WERI-Rb-1 (cell line): Measurements from ENCODE around the gene CNTD1.
"Not testable (repeated sequence)": the region's sequence is repeated elsewhere in the genome, so short reads cannot be mapped to it uniquely, and the experiment has no call there.

Experiments
- DNase-seq: peaks from one replicate; pipeline ENCODE4 v3.0.0-alpha.2; 2020
- H3K27ac ChIP-seq: fragments of 250-450 bp; sonication (Bioruptor Pico); 2 replicates; pipeline ENCODE4 v1.5.1; 2020; ENCODE audit warnings: mild to moderate bottlenecking, moderate library complexity
- H3K27me3 ChIP-seq: fragments of 250-450 bp; sonication (Bioruptor Pico); 2 replicates; pipeline ENCODE4 v1.5.1; 2021; ENCODE audit warnings: mild to moderate bottlenecking, low read depth, moderate library complexity; ENCODE audit not compliant: insufficient read depth, severe bottlenecking
- H3K36me3 ChIP-seq: fragments of 250-450 bp; sonication (Bioruptor Pico); 2 replicates; pipeline ENCODE4 v1.5.1; 2020; ENCODE audit warnings: mild to moderate bottlenecking, moderate library complexity
- H3K4me3 ChIP-seq: 2 replicates; pipeline ENCODE4 v1.5.1; 2011; ENCODE audit warnings: low read depth, mild to moderate bottlenecking, control low read depth, low read length
- H3K9me3 ChIP-seq: fragments of 250-450 bp; sonication (Bioruptor Pico); 2 replicates; pipeline ENCODE4 v1.5.1; 2021; ENCODE audit warnings: mild to moderate bottlenecking, moderate library complexity; ENCODE audit not compliant: severe bottlenecking
- TF ChIP-seq, protein P1 (sequence below): IDR thresholded peaks from 2 replicates; pipeline ENCODE4 v1.5.1; 2011; ENCODE audit warnings: low read depth, mild to moderate bottlenecking, control low read depth, inconsistent platforms, low read length

The CNTD1 gene

DNA sequence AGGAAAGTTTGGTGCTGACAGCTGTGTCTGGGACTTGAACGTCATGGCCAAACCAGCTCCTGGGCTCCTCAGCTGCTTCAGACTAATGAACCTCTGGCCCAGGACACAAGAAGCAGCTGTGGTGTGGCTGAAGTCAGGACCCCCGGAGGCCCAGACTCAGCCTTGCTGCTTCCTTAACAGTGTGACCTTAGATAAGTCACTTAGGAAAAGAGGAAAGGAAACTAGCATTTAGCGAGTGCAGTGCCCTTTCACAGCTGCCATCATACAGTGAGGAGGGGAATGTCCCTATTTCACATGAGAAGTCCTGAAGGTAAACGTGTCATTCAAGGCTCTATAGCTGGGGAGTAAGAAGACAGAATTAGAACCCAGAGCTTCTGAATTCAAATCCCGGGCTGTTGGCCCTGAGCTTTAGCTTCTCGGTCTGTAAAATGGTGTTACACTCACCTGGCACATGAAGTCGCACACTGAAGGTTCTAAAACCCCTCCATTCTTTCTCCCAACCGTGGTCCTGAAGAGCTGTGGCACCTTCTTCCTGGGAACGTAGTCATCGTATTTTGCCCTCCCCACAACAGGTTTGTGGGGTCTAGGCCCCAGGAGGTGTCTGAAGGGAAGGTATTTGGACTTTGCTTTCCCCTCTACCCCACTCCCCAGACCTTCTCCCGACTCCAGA, 38.5 kb upstream of the CNTD1 start:
- TF ChIP-seq, protein P1, sequence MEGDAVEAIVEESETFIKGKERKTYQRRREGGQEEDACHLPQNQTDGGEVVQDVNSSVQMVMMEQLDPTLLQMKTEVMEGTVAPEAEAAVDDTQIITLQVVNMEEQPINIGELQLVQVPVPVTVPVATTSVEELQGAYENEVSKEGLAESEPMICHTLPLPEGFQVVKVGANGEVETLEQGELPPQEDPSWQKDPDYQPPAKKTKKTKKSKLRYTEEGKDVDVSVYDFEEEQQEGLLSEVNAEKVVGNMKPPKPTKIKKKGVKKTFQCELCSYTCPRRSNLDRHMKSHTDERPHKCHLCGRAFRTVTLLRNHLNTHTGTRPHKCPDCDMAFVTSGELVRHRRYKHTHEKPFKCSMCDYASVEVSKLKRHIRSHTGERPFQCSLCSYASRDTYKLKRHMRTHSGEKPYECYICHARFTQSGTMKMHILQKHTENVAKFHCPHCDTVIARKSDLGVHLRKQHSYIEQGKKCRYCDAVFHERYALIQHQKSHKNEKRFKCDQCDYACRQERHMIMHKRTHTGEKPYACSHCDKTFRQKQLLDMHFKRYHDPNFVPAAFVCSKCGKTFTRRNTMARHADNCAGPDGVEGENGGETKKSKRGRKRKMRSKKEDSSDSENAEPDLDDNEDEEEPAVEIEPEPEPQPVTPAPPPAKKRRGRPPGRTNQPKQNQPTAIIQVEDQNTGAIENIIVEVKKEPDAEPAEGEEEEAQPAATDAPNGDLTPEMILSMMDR: no peak
- Histone ChIP-seq H3K27me3 (no peaks in the 10 kb centered on the region), H3K4me3 (peak overlapping the region; percentile 78), H3K27ac (peak overlapping the region; percentile 70; the same call in 1 of the 2 replicates), H3K36me3 (peaks cover 11% of the 10 kb centered on the region), H3K9me3 (no peaks in the 10 kb centered on the region)
- no peak for DNase-seq

DNA sequence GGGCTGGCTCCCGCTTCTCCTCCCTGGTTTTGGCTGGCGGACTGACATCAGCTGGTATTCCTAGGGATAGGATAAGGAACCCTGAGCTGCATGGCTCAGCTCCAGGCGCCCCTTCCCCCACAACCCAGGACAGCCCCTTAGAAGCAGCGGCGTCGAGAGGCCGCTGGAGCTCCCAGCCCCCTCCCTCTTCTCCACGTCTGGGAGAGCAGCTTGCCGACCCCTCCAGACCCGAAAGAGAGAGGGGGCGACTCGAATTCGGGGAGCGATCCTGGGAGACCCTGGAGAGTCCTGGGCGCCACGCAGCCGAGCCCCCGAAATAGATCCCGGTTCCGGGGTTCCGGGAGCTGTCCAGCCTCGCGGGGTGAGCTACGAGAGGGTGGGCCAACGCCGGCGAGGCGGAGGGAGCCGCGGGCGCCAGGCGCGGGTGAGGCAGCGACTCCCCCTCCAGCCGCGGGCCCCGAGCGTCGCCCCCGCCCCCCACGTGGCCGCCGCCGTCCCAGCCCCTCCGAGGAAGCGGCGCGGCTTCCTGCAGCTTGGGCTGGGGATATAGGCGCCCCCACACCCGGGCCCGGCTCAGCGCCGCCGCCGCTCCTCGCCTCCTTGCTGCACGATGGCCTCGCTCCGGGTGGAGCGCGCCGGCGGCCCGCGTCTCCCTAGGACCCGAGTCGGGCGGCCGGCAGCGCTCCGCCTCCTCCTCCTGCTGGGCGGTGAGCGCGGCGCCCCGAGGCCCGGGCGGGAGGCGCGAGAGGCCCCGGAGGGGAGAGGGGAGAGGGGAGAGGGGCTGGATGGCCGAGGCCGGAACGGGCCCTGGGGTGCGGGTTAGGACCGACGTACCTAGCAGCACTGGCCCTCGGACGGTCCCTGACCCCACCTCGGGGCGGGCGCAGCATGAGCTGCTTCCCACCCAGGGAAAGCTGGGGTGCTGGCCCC, 37.7 kb upstream of the CNTD1 start, which contains the start of gene RAMP2:
Gene RAMP2, plus strand, starts transcription at position 576 of the 930 bp plus-strand sequence. Its CDS starts 35 bp downstream, at position 611.
- peak; percentile 69 for DNase-seq
- Histone ChIP-seq H3K27me3 (no peaks in the 10 kb centered on the region), H3K9me3 (no peaks in the 10 kb centered on the region), H3K27ac (peak within 1 kb of the TSS; percentile 70), H3K36me3 (peaks cover 11% of the 10 kb centered on the region), H3K4me3 (peak within 1 kb of the TSS; percentile 78)
- TF ChIP-seq, protein P1: no peak

DNA sequence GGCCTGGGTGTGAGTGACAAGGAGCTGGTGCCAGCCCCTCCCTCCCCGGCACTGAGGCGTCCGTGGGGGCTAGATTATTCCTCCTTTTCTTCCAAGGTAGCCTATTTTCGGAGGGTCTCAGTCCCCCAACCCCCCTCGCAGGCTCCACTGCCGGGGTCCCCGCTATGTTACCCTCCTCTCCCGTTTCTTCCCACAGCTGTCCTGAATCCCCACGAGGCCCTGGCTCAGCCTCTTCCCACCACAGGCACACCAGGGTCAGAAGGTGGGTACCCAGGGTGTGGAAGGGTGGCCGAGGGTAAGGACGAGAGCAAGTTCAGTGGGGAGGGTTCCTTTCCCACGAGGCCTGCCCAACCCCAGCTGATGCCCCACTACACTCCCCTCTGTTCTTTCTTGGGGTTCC, 37.0 kb upstream of the CNTD1 start:
- TF ChIP-seq, protein P1: no peak
- H3K27ac ChIP-seq: peak overlapping the region; percentile 70
- H3K4me3 ChIP-seq: peak overlapping the region; percentile 78
- H3K27me3 ChIP-seq: no peaks in the 10 kb centered on the region
- no peak for DNase-seq
- H3K36me3 ChIP-seq: peaks cover 11% of the 10 kb centered on the region
- no peaks in the 10 kb centered on the region for H3K9me3 ChIP-seq

DNA sequence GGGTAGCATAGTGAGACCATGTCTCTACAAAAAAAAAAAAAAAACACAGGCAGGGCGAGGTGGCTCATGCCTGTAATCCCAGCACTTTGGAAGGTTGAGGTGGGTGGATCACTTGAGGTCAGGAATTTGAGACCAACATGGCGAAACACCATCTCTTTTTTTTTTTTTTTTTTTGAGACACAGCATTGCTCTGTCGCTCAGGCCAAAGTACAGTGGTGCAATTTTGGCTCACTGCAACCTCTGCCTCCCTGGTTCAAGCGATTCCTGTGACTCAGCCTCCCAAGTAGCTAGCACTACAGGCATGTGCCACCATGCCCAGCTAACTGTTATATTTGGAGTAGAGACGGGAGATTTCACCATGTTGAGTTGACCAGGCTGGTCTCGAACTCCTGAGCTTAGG, 32.5 kb upstream of the CNTD1 start:
- no peaks in the 10 kb centered on the region for H3K9me3 ChIP-seq
- no peak overlapping the region for H3K27ac ChIP-seq
- TF ChIP-seq, protein P1: no peak
- no peak for DNase-seq
- H3K4me3 ChIP-seq: no peak overlapping the region
- no peaks in the 10 kb centered on the region for H3K27me3 ChIP-seq
- H3K36me3 ChIP-seq: no peaks in the 10 kb centered on the region

DNA sequence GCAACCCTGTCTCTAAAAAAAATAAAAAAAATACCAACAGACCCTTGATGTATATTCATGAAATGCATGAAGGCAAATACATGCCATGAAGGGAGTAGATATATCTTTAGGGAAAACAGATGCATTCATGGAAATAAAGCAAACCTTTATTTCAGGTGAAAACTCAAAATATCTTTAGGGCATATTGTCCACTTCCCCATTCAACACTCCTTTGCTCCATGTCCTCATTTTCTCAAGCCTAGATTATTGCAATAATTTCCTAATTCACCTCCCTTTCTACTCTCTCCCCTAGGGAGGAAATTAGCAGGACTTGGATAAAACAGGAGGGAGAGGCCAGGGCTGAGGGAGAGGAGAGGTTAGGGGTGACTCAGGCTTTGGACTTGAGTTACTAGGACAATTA, 31.1 kb upstream of the CNTD1 start:
- Histone ChIP-seq H3K4me3 (no peak overlapping the region), H3K27ac (no peak overlapping the region), H3K36me3 (no peaks in the 10 kb centered on the region), H3K9me3 (no peaks in the 10 kb centered on the region), H3K27me3 (no peaks in the 10 kb centered on the region)
- TF ChIP-seq, protein P1: no peak
- DNase-seq: no peak

DNA sequence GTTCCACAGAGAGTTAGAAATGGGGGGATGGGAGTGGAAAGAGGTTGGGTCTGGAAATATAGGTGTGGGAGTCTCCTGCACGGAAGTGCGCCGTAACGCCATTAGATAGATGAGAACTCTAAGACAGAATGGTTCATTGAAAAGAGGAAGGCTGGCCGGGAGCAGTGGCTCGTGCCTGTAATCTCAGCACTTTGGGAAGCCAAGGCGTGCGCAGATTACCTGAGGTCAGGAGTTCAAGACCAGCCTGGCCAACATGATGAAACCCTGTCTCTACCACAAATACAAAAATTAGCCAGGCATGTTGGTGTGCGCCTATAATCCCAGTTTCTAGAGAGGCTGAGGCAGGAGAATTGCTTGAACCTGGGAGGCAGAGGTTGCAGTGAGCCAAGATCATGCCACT, 30.7 kb upstream of the CNTD1 start:
- not testable (repeated sequence) for DNase-seq, H3K27me3 ChIP-seq, H3K27ac ChIP-seq, H3K4me3 ChIP-seq, H3K9me3 ChIP-seq, H3K36me3 ChIP-seq

DNA sequence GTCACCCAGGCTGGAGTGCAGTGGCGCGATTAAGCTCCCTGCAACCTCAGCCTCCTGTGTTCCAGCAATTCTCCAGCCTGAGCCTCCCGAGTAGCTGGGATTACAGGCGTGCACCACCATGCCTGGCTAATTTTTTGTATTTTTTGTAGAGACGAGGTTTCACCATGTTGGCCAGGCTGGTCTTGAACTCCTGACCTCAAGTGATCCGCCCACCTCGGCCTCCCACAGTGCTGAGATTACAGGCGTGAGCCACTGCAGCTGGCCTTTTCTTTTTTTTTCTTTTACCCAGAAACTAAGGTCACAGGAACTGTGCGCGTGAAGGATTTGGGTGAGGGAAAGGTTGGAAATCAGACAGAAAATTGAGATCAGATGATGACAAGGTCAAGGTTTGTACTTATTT, 28.7 kb upstream of the CNTD1 start:
- not testable (repeated sequence) for DNase-seq, H3K36me3 ChIP-seq, H3K27me3 ChIP-seq, H3K4me3 ChIP-seq, H3K27ac ChIP-seq, H3K9me3 ChIP-seq
